Middle frontal gyrus (tissue), 1 donor: ENCODE data around the gene PDE8A.

Experiments used
- DNase-seq: peaks from one replicate; pipeline ENCODE4 v3.0.0-alpha.2; 2015; ENCODE audit warnings: low spot score; ENCODE audit errors: extremely low spot score

Gene PDE8A

GRCh38 chr15:85086855-85087254 is 105.2 kb downstream of the PDE8A start:
- no peak for DNase-seq

GRCh38 chr15:85088300-85088699 is 106.6 kb downstream of the PDE8A start:
- no peak for DNase-seq

- no peak for DNase-seq
Observed at GRCh38 chr15:85089929-85090597, 108.4 kb downstream of the PDE8A start.

- no peak for DNase-seq
Observed at GRCh38 chr15:85091990-85092389, 110.3 kb downstream of the PDE8A start.

GRCh38 chr15:85094685-85095084 is 113.0 kb downstream of the PDE8A start:
- DNase-seq, result no peak

- no peak for DNase-seq
Observed at GRCh38 chr15:85095566-85095965, 113.9 kb downstream of the PDE8A start.

GRCh38 chr15:85097250-85097649 is 115.6 kb downstream of the PDE8A start:
- DNase-seq, result no peak

- no peak for DNase-seq
Observed at GRCh38 chr15:85097725-85098124, 116.1 kb downstream of the PDE8A start.

- peak; percentile 16 for DNase-seq
Observed at GRCh38 chr15:85099195-85099803, 117.6 kb downstream of the PDE8A start.

- DNase-seq, result no peak
Observed at GRCh38 chr15:85100186-85100937, 118.7 kb downstream of the PDE8A start.

GRCh38 chr15:85104584-85104983 is 122.9 kb downstream of the PDE8A start:
- DNase-seq, result no peak

GRCh38 chr15:85108136-85108535 is 126.5 kb downstream of the PDE8A start:
- DNase-seq, result no peak

- DNase-seq, result no peak
Observed at GRCh38 chr15:85109333-85109732, 127.7 kb downstream of the PDE8A start.

- DNase-seq, result peak; percentile 68
Observed at GRCh38 chr15:85112997-85113396, 131.3 kb downstream of the PDE8A start.

- DNase-seq, result no peak
Observed at GRCh38 chr15:85114886-85115285, 133.2 kb downstream of the PDE8A start.

- no peak for DNase-seq
Observed at GRCh38 chr15:85116066-85116465, 134.4 kb downstream of the PDE8A start.

GRCh38 chr15:85116494-85116893 is 134.8 kb downstream of the PDE8A start:
- DNase-seq, result no peak

- DNase-seq, result no peak
Observed at GRCh38 chr15:85116925-85117646, 135.4 kb downstream of the PDE8A start.

GRCh38 chr15:85118173-85118572 is 136.5 kb downstream of the PDE8A start:
- no peak for DNase-seq

- no peak for DNase-seq
Observed at GRCh38 chr15:85118581-85118980, 136.9 kb downstream of the PDE8A start.

- DNase-seq, result no peak
Observed at GRCh38 chr15:85120351-85121113, 138.9 kb downstream of the PDE8A start.
